Endodermal cell (in vitro differentiated cells): ENCODE results near the gene PTPRU. TPM values are rescaled to one million over a fixed set of nuclear protein-coding genes. Genes with fewer than 3 reads are reported as not detected.

Experiments
- DNase-seq: peaks from one replicate; pipeline ENCODE4 v3.0.0-alpha.2; 2017
- H3K27ac ChIP-seq: 2 replicates; pipeline ENCODE4 v1.5.1; 2013; ENCODE audit warnings: mild to moderate bottlenecking, low read depth, low read length, moderate library complexity
- H3K27me3 ChIP-seq: 2 replicates; pipeline ENCODE4 v1.6.1; 2013; ENCODE audit warnings: mild to moderate bottlenecking, low read length, moderate library complexity; ENCODE audit not compliant: insufficient read depth, control insufficient read depth, poor library complexity, severe bottlenecking
- H3K36me3 ChIP-seq: 2 replicates; pipeline ENCODE4 v1.7.0; 2013; ENCODE audit warnings: mild to moderate bottlenecking, low read length, moderate library complexity; ENCODE audit not compliant: control insufficient read depth, insufficient read depth
- H3K4me1 ChIP-seq: one replicate; pipeline ENCODE4 v1.7.0; 2013; ENCODE audit warnings: low read length; ENCODE audit not compliant: control insufficient read depth, insufficient read depth
- H3K4me3 ChIP-seq: 2 replicates; pipeline ENCODE4 v1.5.1; 2013; ENCODE audit warnings: mild to moderate bottlenecking, low read length, moderate library complexity
- H3K9ac ChIP-seq: 2 replicates; pipeline ENCODE4 v1.6.1; 2013; ENCODE audit warnings: mild to moderate bottlenecking, low read length, moderate library complexity; ENCODE audit not compliant: poor library complexity, severe bottlenecking; ENCODE audit errors: extremely low read depth
- H3K9me3 ChIP-seq: 2 replicates; pipeline ENCODE4 v1.6.1; 2013; ENCODE audit warnings: mild to moderate bottlenecking, low read length, moderate library complexity; ENCODE audit not compliant: control insufficient read depth
- H3K27ac Mint-ChIP-seq: 2 replicates; pipeline ENCODE4 v1.8.0; 2020; ENCODE audit warnings: mixed read lengths
- H3K27me3 Mint-ChIP-seq: 2 replicates; pipeline ENCODE4 v1.8.0; 2021; ENCODE audit warnings: mild to moderate bottlenecking, mixed read lengths; ENCODE audit not compliant: insufficient read depth
- H3K36me3 Mint-ChIP-seq: 2 replicates; pipeline ENCODE4 v1.8.0; 2020; ENCODE audit warnings: low read depth, mixed read lengths
- H3K4me1 Mint-ChIP-seq: 2 replicates; pipeline ENCODE4 v1.8.0; 2020; ENCODE audit warnings: mixed read lengths
- H3K4me3 Mint-ChIP-seq: 2 replicates; pipeline ENCODE4 v1.8.0; 2020; ENCODE audit warnings: mild to moderate bottlenecking, moderate library complexity, mixed read lengths
- H3K9me3 Mint-ChIP-seq: 2 replicates; pipeline ENCODE4 v1.8.0; 2020; ENCODE audit warnings: mild to moderate bottlenecking, mixed read lengths
- WGBS, 2 experiments: methylation state at CpG; one replicate each; pipeline versions ENCODE4 v1.1.5 to v1.1.7; 2013; ENCODE audit warnings: missing lambda C conversion rate in 2 of 2, mixed read lengths in 1 of 2; ENCODE audit not compliant: insufficient coverage in 1 of 2, insufficient read length in 1 of 2; 5-methylcytosine and 5-hydroxymethylcytosine counted together
- total RNA-seq, 2 donors: library from RNA; stranded (reverse); fragmentation: NEBNext Ultra II Directional in 1 of 2; extraction: Animal tissue kit (Norgen Biotek cat#: 25700) in 1 of 2; gene quantifications; 2 replicates in 1 of 2; 3 replicates in 1 of 2; pipeline ENCODE4 v1.2.1, GENCODE V29; 2021
- TF ChIP-seq, protein P1 (sequence below): fragments of 200-600 bp; sonication (generic); conservative IDR thresholded peaks from 2 replicates; pipeline ENCODE4 v1.5.0; 2021; ENCODE audit warnings: antibody characterized with exemption, mild to moderate bottlenecking

PTPRU gene
- total RNA-seq, 2 donors from 2014 or later = 49.8 to 73.1 TPM

DNA sequence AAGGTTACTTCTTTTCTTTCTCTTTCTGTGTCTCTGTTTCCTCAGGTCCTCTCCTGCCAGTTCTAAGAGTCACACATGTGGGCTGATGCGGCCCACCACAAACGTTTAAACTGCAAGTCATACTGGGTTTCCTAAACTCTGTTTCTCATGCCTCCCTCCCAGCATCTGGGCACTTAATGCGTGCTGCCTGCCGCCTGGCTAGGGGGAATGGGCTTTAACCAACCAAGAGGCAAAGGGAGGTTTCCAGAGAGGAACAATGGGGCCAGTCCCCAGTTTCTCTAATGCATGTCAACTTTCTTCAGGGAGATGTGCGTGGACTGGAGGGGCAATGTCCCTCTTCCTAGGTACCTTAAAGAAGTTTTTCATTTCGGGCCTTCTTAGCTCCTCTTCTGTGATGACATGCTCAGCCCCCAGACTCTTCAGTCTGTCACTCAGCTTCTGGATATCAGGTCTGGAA lies 34.7 kb upstream of the PTPRU start:
- DNase-seq = no peak
- peaks cover 47% of the 10 kb centered on the region for H3K36me3 Mint-ChIP-seq
- H3K9me3 ChIP-seq = no peaks in the 10 kb centered on the region
- TF ChIP-seq, protein P1, sequence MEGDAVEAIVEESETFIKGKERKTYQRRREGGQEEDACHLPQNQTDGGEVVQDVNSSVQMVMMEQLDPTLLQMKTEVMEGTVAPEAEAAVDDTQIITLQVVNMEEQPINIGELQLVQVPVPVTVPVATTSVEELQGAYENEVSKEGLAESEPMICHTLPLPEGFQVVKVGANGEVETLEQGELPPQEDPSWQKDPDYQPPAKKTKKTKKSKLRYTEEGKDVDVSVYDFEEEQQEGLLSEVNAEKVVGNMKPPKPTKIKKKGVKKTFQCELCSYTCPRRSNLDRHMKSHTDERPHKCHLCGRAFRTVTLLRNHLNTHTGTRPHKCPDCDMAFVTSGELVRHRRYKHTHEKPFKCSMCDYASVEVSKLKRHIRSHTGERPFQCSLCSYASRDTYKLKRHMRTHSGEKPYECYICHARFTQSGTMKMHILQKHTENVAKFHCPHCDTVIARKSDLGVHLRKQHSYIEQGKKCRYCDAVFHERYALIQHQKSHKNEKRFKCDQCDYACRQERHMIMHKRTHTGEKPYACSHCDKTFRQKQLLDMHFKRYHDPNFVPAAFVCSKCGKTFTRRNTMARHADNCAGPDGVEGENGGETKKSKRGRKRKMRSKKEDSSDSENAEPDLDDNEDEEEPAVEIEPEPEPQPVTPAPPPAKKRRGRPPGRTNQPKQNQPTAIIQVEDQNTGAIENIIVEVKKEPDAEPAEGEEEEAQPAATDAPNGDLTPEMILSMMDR = no peak
- H3K4me3 ChIP-seq = no peak overlapping the region
- H3K27me3 ChIP-seq = no peaks in the 10 kb centered on the region
- WGBS, 2 experiments = 91 to 93% methylated on average over 6 of the region's 6 CpGs
- H3K36me3 ChIP-seq = peaks cover 32% of the 10 kb centered on the region
- no peak overlapping the region for H3K4me3 Mint-ChIP-seq
- peaks cover 24% of the 10 kb centered on the region for H3K4me1 Mint-ChIP-seq
- H3K9ac ChIP-seq = no peak overlapping the region
- peaks cover 17% of the 10 kb centered on the region for H3K4me1 ChIP-seq
- H3K27ac Mint-ChIP-seq = peak overlapping the region; percentile 55
- H3K9me3 Mint-ChIP-seq = no peaks in the 10 kb centered on the region
- no peak overlapping the region for H3K27ac ChIP-seq
- no peaks in the 10 kb centered on the region for H3K27me3 Mint-ChIP-seq

DNA sequence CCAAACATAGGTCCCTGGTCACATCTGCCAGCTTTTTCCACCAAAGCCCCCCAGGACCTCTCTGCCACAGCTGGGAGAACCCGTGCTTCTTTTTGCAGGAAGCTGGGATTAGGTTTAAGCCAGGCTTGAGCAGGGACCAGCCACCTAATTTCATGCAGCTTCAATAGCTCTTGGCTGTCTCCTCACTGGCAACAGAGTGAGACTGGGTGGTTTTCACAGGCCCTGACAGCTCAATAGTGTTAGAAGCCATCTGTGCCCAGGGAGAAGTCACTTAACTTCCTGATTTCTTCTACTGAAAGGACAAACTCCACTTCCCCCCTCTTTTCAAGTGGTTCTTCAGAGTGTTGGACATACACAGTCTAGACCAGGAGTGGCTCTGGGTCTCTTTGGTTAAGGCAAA lies 34.3 kb upstream of the PTPRU start:
- H3K4me3 ChIP-seq = no peak overlapping the region
- H3K36me3 ChIP-seq = peaks cover 34% of the 10 kb centered on the region
- no peaks in the 10 kb centered on the region for H3K27me3 Mint-ChIP-seq
- H3K4me1 ChIP-seq = peaks cover 15% of the 10 kb centered on the region
- H3K4me1 Mint-ChIP-seq = peaks cover 21% of the 10 kb centered on the region
- H3K27ac ChIP-seq = no peak overlapping the region
- H3K27ac Mint-ChIP-seq = peak overlapping the region; percentile 86
- H3K9ac ChIP-seq = no peak overlapping the region
- peaks cover 49% of the 10 kb centered on the region for H3K36me3 Mint-ChIP-seq
- TF ChIP-seq, protein P1 = no peak
- no peak for DNase-seq
- no peaks in the 10 kb centered on the region for H3K9me3 ChIP-seq
- H3K27me3 ChIP-seq = no peaks in the 10 kb centered on the region
- H3K4me3 Mint-ChIP-seq = no peak overlapping the region
- no peaks in the 10 kb centered on the region for H3K9me3 Mint-ChIP-seq
- 95 to 100% methylated on average over 1 of the region's 1 CpG for WGBS, 2 experiments

DNA sequence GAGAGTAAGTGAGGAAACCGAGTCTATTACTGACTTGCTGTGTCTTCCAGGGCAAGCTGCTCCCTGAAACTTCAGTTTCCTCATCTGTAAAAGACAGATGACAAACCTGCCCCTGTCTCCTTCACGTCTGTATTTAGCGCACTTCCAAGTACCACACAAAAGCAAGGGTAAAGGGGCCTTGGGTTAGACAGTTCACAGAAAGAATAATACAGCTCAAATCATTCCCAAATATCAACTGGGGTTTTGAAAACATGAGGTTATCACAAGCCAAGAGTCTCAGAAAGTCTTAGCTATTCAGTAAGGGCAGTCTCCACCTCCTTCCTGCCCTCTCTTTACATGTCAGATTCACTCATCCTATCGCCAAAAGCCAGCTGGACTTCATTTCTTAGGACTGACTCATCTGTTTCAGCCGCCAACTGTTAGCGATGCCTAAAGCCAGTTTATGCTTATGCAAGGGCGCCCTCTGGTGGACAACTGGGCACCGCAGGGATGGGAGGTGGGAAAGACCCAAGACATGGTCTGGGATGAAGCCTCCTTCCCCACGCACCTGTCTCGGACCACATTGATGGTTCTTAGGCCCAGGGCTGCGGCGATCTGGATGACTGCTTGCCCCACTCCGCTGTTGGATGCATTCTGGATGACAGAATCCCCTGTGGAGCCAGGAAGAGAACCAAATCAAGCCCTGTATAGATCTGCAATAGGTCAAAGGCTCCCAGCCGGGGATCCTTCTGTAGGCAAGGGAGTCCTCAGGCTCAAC lies 33.6 kb upstream of the PTPRU start:
- Mint-ChIP-seq H3K27me3 (no peaks in the 10 kb centered on the region), H3K4me3 (no peak overlapping the region), H3K4me1 (peaks cover 14% of the 10 kb centered on the region), H3K9me3 (no peaks in the 10 kb centered on the region), H3K36me3 (peaks cover 49% of the 10 kb centered on the region), H3K27ac (peak overlapping the region; percentile 86)
- Histone ChIP-seq H3K9ac (no peak overlapping the region), H3K27ac (no peak overlapping the region), H3K27me3 (no peaks in the 10 kb centered on the region), H3K4me1 (peaks cover 13% of the 10 kb centered on the region), H3K4me3 (no peak overlapping the region), H3K36me3 (peaks cover 34% of the 10 kb centered on the region), H3K9me3 (no peaks in the 10 kb centered on the region)
- TF ChIP-seq, protein P1 = peak; percentile 98
- DNase-seq = peak; percentile 99
- 40 to 55% methylated on average over 6 to 14 of the region's 14 CpGs for WGBS, 2 experiments
